Measurements from ENCODE around the gene RHOT1.

DNA sequence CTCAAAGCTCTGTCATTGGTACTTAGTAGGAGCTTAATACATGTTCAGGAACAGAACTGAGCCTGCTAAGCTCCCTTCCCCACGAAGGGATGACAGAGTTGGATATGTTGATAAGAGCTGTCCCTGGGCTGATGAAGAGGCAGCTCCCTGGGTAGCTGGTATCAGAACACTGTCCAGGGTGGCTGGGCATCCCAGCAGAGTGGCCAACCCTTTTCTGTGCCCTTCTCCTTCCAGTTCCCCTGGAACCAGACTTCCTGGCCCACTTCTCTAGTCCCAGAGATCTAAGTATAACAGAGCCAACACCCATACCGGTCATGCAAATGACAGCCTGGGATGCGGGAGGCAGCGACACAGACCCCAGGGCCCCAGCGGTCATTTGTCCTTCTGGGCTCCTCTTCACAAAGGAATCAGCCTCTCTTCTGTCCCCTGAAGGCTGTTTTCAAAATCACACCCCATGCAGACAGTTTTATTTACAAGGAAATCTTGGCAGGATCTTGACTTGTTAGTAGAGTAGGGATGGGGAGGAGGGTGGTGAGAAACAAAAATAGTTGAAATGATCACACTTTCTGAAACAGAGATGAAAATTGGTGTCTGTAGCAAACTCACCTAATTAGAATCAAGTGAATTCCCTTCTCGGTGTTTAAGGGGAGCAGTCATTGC lies 122.0 kb downstream of the RHOT1 start:
- TF ChIP-seq EZH2 (IDR thresholded peaks at IDR 0.05; ENCODE audit: insufficient read depth, poor library complexity, severe bottlenecking) (no peak), EZH2phosphoT487 (IDR thresholded peaks at IDR 0.05; ENCODE audit: insufficient read depth, low read depth) (no peak)

Measured in GM23248 (cell line).